HG02588 (cell line): ENCODE measurements around the gene MAP3K1.
A peak's percentile ranks its signal among the peaks of the same experiment; 100 is the strongest.

ENCODE experiments used
- ATAC-seq: cut with Tn5 transposase; IDR thresholded peaks from one replicate; pipeline ENCODE4 v1.9.1; 2021; ENCODE audit warnings: mild to moderate bottlenecking, moderate library complexity; ENCODE audit not compliant: unreplicated experiment

MAP3K1 gene

GRCh38 chr5:56900395-56900794 lies 85.0 kb downstream of the MAP3K1 start:
- ATAC-seq: no peak

DNA sequence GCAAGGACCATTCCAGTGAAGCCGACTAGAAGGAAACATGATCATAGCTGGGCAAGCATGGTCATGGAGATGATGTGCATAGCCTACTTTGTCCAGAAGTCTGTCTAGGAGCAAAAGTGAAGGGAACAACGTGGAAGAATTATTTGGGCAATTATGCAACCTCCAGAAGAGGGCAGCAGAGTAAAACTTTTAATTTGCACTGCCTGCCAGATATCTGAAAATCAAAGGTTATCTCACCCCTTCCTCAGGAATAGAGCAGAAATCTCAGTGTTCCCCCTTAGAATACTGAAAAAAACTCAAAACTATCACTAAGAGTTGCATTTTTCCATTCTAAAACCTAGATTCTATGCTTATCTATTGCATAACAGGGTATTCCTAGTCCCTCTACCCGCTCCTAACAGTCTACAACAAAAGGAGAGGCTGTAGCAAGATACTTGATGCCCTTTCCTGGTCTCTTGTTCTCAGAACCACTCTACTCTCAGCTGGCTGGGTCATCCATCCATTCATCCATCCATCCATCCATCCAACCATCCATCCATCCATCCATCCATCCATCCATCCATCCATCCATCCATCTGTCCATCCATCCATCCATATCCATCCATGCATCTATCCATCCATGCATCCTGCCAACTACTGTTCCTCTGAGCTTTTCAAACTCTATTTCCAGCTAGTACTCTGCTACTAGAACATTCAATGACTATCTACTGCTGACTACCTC lies 85.7 kb downstream of the MAP3K1 start:
- no peak for ATAC-seq

DNA sequence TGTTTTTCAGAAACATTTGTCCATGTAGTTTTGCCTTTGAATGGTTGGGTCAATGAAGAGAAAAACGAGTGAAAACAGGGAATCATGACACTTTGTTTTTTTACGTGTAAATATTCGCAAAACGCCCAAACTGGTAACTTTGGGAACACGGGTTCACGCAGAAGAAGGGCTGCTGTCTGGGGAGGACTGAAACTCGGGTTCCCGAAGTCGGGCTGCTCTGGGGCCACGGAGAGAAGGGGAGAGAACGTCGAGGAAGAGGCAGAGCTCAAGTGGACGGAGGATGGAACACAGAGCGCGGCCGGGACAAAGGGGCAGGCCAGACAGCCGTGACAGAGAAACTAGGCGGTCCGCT lies 93.6 kb downstream of the MAP3K1 start:
- peak; percentile 45 for ATAC-seq

DNA sequence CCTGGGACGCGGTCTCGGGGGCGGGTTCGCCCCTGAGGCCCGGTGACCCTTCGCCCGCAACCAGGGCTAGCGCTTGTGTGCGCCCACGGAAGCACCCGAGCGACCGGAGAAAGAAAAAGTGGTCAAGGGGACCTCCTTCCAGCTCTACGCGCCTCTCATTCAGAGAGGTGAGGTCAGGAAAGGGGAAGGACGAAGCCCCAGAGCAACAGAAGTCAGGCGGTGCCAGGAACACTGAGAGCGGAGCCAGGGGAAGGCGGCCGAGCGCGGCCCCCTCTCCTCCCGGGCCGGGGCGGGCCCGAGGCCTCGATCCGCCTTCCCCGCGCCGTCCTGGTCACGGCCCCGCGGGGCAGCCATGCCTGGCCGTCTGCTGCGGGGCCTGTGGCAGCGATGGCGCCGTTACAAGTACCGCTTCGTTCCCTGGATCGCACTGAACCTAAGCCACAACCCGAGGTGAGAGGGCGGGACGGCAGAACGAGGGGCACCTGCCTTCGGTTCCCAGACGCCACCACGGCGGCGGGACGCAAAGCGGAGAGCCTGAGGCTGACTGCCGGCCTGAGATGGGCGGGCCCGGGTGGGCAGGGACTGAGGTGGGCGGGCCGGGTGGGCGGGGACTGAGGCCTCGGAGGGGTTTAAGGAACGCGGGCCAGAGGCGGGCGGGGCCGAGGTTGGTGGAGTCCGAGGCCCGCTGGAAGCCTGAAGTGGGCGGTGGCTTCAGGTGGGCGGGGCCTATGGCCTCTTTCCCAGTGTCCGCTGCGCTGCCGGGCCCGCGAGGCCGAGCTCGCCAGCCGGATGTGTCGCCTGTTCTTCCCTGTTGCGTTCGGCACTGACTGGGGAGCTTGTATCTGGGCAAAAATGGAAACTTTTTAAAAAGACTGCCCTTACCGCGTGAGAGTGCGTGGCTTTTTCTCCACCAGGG lies 94.2 kb downstream of the MAP3K1 start, which contains the start of gene SETD9:
Gene SETD9, plus strand, starts transcription at position 303 of the 916 bp plus-strand sequence. Its CDS starts 50 bp downstream, at position 353.
- ATAC-seq: peak; percentile 79

DNA sequence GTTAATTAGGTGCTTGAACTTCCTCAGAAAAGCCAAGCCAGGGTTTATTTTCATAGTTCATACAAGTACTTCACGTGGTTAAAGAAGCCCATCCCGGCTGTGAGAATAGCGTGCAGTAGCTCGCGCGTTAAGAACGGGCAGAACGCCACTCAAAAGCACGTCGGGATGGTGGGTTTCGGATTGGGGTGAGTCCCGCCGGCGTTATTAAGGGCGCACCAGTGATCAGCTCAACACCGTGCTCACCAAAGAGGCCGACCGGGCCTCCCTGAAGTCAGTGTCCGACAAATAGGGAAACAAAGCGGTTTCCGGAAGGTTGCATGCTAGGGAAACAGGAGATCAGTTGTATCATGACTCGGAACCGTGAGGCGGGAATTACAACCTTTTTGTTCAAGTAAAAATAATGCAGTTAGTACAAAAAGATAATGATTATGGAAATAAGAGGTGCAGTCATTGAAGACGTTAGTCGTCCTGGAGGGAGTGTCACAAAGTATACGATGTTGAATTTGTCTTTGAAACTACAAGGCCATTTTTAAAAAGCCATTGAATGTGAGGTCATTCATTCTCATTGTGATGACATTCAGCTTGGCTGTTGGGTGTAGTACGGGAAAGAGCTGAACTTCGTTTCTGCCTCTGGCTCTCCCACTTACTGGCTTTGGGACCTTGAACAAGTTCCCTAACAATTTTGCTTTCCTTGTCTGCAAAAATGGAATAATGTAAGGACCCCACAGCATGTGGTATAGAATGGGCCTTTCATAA lies 95.0 kb downstream of the MAP3K1 start:
- ATAC-seq: peak; percentile 20

GRCh38 chr5:56913766-56914165 lies 98.4 kb downstream of the MAP3K1 start:
- ATAC-seq: no peak

DNA sequence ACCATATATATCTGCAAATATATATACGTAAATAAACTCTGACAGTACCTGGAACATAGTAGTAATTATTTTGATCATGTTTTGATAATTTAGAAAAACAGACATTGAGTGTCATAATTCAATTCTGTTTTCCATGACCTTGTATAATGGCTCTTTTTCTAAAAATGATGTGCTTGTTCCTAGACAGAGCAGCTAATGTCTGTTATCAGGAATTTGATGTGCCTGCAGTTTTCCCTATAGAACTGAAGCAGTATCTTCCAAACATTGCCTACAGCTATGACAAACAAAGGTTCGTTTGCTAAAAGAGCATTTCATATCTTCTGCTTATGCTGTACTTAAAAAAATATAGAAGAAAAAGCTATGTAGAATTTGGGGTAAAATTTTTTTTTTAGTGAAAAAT lies 99.3 kb downstream of the MAP3K1 start:
- ATAC-seq: no peak

- ATAC-seq: no peak
These were observed 102.2 kb downstream of the MAP3K1 start for GRCh38 chr5:56917534-56917933.

DNA sequence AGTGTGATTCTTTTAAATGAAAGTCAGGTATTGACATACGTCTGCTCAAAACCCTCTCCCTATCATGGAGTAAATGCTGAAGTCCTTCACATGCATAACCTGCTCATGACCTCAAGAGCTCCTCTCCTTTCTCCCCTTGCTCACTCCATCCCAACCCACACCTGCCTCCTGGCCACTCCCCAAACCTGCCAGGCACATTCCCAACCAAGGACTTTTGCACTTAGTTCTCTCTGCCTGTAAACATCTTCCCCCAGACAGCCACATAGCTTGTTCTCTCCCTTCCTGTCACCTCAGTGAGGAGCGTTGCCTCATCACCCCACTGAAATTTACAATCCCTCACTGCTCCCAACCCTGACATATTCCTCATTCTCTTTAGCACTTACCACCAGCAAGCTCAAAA lies 102.7 kb downstream of the MAP3K1 start:
- ATAC-seq: no peak

GRCh38 chr5:56919942-56920662 lies 104.8 kb downstream of the MAP3K1 start:
- ATAC-seq: no peak

DNA sequence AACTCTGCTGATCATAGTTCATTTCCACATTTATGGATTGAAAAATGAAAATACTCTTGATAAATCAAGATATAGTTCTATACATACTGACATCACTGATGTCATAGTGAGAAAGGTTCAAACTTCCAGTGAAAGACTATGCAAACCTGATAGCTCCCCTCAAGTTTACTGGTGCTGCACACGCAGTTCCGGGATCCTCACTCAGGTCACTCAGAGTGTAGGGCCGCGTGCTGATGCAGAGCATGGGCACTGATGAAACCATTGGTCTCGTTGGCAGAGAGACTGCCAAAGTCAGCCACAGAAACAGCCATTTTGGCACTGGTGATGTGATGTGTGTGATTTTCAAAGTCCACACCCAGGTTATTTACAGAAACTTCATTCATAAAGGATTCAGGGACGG lies 107.6 kb downstream of the MAP3K1 start:
- no peak for ATAC-seq

DNA sequence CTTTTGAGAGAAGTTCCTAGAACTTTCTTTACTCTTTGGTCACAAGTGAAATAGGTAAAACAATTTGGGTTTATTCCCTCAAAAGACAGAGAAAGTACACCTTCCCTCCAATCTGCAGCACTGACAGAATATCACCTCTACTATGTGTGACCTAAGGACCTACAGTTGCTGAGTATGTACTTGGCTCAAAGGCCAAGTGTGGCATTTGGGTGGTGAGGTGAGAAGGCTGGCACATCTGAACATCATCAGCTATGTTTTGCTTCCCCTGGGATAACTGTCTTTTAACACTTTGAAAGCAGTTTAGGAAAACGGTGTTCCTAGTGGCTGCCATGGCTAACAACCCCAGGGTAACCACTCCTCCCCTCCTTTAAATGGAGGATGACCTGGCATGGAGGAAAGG lies 119.0 kb downstream of the MAP3K1 start:
- ATAC-seq: no peak

DNA sequence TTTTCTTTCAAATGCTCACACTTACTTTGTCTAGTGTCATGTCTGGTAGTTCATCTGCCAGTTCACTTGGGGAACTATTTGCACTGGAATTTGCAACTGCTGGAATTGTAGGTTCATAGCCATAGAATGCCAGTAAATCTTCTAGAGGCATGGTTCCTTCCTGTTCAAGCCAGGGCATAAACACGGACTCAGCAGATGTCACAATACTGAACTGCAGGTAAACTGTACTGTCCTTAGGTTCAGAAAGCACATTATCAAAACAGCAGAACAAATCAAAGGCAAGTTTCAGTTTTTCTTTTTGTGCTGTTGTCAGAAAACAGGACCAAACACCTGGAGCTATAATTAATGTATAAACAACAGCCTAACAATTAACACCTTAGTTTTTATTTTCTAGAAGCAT lies 123.5 kb downstream of the MAP3K1 start:
- ATAC-seq: no peak

DNA sequence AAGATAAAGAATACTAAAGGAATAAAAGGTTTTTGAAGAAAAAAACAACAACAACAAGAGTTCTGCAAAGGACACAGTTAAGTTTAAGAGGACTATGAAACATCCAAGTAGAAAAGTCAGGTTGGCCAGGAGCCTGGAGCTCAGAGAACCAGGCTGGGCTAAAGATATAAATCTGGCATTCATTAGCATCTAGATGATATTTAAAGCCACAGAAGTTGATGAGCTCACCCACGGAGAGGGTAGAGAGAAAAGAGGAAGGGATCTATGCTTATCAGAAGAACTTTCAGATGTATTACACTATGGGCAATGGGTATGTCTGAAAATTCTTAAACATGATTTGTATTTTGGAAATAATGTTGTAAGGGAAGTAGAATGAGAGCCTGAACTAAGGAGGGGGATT lies 126.6 kb downstream of the MAP3K1 start:
- no peak for ATAC-seq
